WTC11 (cell line): ENCODE results near the gene STAC2.

Experiments
- ATF6 ChIP-seq: sonication (generic); formaldehyde crosslinking; IDR thresholded peaks from 2 replicates; pipeline ENCODE4 v1.8.1; 2023; ENCODE audit warnings: mild to moderate bottlenecking, missing genetic modification reagents
- CTCF ChIP-seq: fragments of 200-600 bp; IDR thresholded peaks from 2 replicates; pipeline ENCODE4 v1.8.0; 2022; ENCODE audit warnings: antibody characterized with exemption
- FOXK1 ChIP-seq: sonication (generic); formaldehyde crosslinking; IDR thresholded peaks from 2 replicates; pipeline ENCODE4 v1.8.0; 2022; ENCODE audit warnings: mild to moderate bottlenecking, moderate library complexity, missing genetic modification reagents
- HMGXB4 ChIP-seq: sonication (generic); formaldehyde crosslinking; IDR thresholded peaks from 2 replicates; pipeline ENCODE4 v1.8.1; 2023; ENCODE audit warnings: mild to moderate bottlenecking, moderate library complexity, missing genetic modification reagents
- SMAD3 ChIP-seq: sonication (generic); formaldehyde crosslinking; IDR thresholded peaks from 2 replicates; pipeline ENCODE4 v1.8.0; 2022; ENCODE audit warnings: missing genetic modification reagents, mild to moderate bottlenecking, borderline replicate concordance
- ZNF512 ChIP-seq: sonication (generic); formaldehyde crosslinking; IDR thresholded peaks from 2 replicates; pipeline ENCODE4 v1.8.1; 2022; ENCODE audit warnings: missing genetic modification reagents, borderline replicate concordance

- TF ChIP-seq SMAD3 (CRISPR knock-in tag) (no peak), FOXK1 (no peak), HMGXB4 (CRISPR knock-in tag) (no peak), ZNF512 (CRISPR knock-in tag) (no peak), ATF6 (CRISPR knock-in tag) (no peak), CTCF (no peak)
These were observed 52.7 kb downstream of the STAC2 start for GRCh38 chr17:39173080-39173479.
